ENCODE data around the gene CEP57L1. TPM values are rescaled to one million over a fixed set of nuclear protein-coding genes. Genes with fewer than 3 reads are reported as not detected.

CEP57L1 gene
- total RNA-seq, 1 donor from 2014 or later = 13.5 TPM

GRCh38 chr6:109059571-109060021 is 35.7 kb upstream of the CEP57L1 start:
- TF ChIP-seq CTCF (conservative IDR thresholded peaks at IDR 0.05; ENCODE audit: low read depth, low read length) = no peak
- DNase-seq (ENCODE audit: low read depth) = no peak
- no peak overlapping the region for H3K4me3 ChIP-seq (ENCODE audit: low read depth, low read length)

GRCh38 chr6:109060571-109060970 is 34.7 kb upstream of the CEP57L1 start:
- no peak for TF ChIP-seq CTCF (conservative IDR thresholded peaks at IDR 0.05; ENCODE audit: low read depth, low read length)
- H3K4me3 ChIP-seq (ENCODE audit: low read depth, low read length) = no peak overlapping the region
- DNase-seq (ENCODE audit: low read depth) = no peak

- H3K4me3 ChIP-seq (ENCODE audit: low read depth, low read length) = no peak overlapping the region
- DNase-seq (ENCODE audit: low read depth) = no peak
- no peak for TF ChIP-seq CTCF (conservative IDR thresholded peaks at IDR 0.05; ENCODE audit: low read depth, low read length)
Measured at GRCh38 chr6:109062216-109062615, 33.1 kb upstream of the CEP57L1 start.

- H3K4me3 ChIP-seq (ENCODE audit: low read depth, low read length) = no peak overlapping the region
- DNase-seq (ENCODE audit: low read depth) = no peak
- TF ChIP-seq CTCF (conservative IDR thresholded peaks at IDR 0.05; ENCODE audit: low read depth, low read length) = no peak
Measured at GRCh38 chr6:109062767-109063352, 32.4 kb upstream of the CEP57L1 start.

- no peak overlapping the region for H3K4me3 ChIP-seq (ENCODE audit: low read depth, low read length)
- no peak for DNase-seq (ENCODE audit: low read depth)
- no peak for TF ChIP-seq CTCF (conservative IDR thresholded peaks at IDR 0.05; ENCODE audit: low read depth, low read length)
Measured at GRCh38 chr6:109069746-109070145, 25.6 kb upstream of the CEP57L1 start.

GRCh38 chr6:109071125-109071917 is 24.0 kb upstream of the CEP57L1 start:
- TF ChIP-seq CTCF (conservative IDR thresholded peaks at IDR 0.05; ENCODE audit: low read depth, low read length) = no peak
- DNase-seq (ENCODE audit: low read depth) = no peak
- no peak overlapping the region for H3K4me3 ChIP-seq (ENCODE audit: low read depth, low read length)
